Endothelial cell of umbilical vein (primary cell): ENCODE results near the gene RGR. TPM values are rescaled to one million over a fixed set of nuclear protein-coding genes. Genes with fewer than 3 reads are reported as not detected.

Experiments used
- BruUV-seq: library from RNA; stranded (reverse); fragments of 400-500 nt; replicated peaks from 2 replicates; lab custom pipeline; 2021; lab: Mats Ljungman, UMichigan
- CTCF ChIA-PET: fragments of 300-600, 350-600 bp; sonication (Branson Sonifier 250); formaldehyde crosslinking; loops from one replicate; lab custom pipeline; 2021; ENCODE audit warnings: antibody characterized with exemption, inconsistent platforms; lab: Charles Lee
- POLR2A ChIA-PET: fragments of 300-600, 350-600 bp; sonication (Branson Sonifier 250); formaldehyde crosslinking; loops from one replicate; lab custom pipeline; 2021; ENCODE audit warnings: antibody characterized with exemption, inconsistent platforms; lab: Charles Lee
- DNase-seq: peaks from one replicate; pipeline ENCODE4 v3.0.0-alpha.2; 2011; ENCODE audit warnings: low read depth, low spot score
- FAIRE-seq: peaks from 2 replicates; lab custom pipeline; 2011; peaks lifted over from hg19 to GRCh38; lab: Jason Lieb, UNC
- H2AFZ ChIP-seq: 2 replicates; pipeline ENCODE4 v1.6.0; 2012; ENCODE audit warnings: low read depth, low read length, control low read depth, inconsistent platforms
- H3K27ac ChIP-seq: 2 replicates; pipeline ENCODE4 v1.5.1; 2011; ENCODE audit warnings: low read depth, mild to moderate bottlenecking, control low read depth, low read length, moderate library complexity; ENCODE audit not compliant: insufficient read depth
- H3K27me3 ChIP-seq, 2 experiments: 2 replicates each; pipeline versions ENCODE4 v1.6.0 to v1.6.1; 2011; ENCODE audit warnings: low read length in 2 of 2, mixed read lengths in 1 of 2; ENCODE audit not compliant: control insufficient read depth in 2 of 2, insufficient read depth in 2 of 2
- H3K36me3 ChIP-seq, 2 experiments: 2 replicates in 1 of 2; 3 replicates in 1 of 2; pipeline ENCODE4 v1.5.1; 2011; ENCODE audit warnings: low read length in 2 of 2, mild to moderate bottlenecking in 1 of 2, moderate library complexity in 1 of 2; ENCODE audit not compliant: control insufficient read depth in 2 of 2, insufficient read depth in 2 of 2; ENCODE audit errors: extremely low read depth in 1 of 2
- H3K4me1 ChIP-seq: 3 replicates; pipeline ENCODE4 v1.5.1; 2011; ENCODE audit warnings: mild to moderate bottlenecking, low read length; ENCODE audit not compliant: control insufficient read depth, insufficient read depth; ENCODE audit errors: extremely low read depth
- H3K4me2 ChIP-seq: 2 replicates; pipeline ENCODE4 v1.6.1; 2011; ENCODE audit warnings: low read length, control low read depth, mixed read lengths; ENCODE audit not compliant: insufficient read depth
- H3K4me3 ChIP-seq, 3 experiments: fragments of 200-600 bp in 1 of 3; sonication (generic), shearing (Covaris generic) in 1 of 3; replicated peaks in 1 of 3; 2 replicates each; pipeline ENCODE4 v1.5.1; 2011 to 2016; ENCODE audit warnings: control low read depth in 3 of 3, low read length in 3 of 3, mild to moderate bottlenecking in 2 of 3, inconsistent platforms in 1 of 3, low read depth in 1 of 3, moderate library complexity in 1 of 3; ENCODE audit not compliant: insufficient read depth in 1 of 3
- H3K79me2 ChIP-seq: 2 replicates; pipeline ENCODE4 v1.6.0; 2012; ENCODE audit warnings: low read length, inconsistent platforms; ENCODE audit not compliant: control insufficient read depth, insufficient read depth
- H3K9ac ChIP-seq: replicated peaks from 2 replicates; pipeline ENCODE3; 2011; ENCODE audit warnings: low read length, control low read depth; ENCODE audit not compliant: insufficient read depth; ENCODE audit errors: extremely low read depth
- H3K9me1 ChIP-seq: replicated peaks from 3 replicates; pipeline ENCODE4 v1.6.0; 2011; ENCODE audit warnings: mild to moderate bottlenecking, low read length; ENCODE audit not compliant: control insufficient read depth, insufficient read depth; ENCODE audit errors: extremely low read depth
- H3K9me3 ChIP-seq: replicated peaks from 2 replicates; pipeline ENCODE4 v1.5.1; 2012; ENCODE audit warnings: low read length, inconsistent platforms; ENCODE audit not compliant: control insufficient read depth, insufficient read depth
- H4K20me1 ChIP-seq: replicated peaks from 2 replicates; pipeline ENCODE3; 2011; ENCODE audit warnings: mild to moderate bottlenecking, low read length; ENCODE audit not compliant: control insufficient read depth, insufficient read depth; ENCODE audit errors: extremely low read depth
- CTCF ChIP-seq, 2 donors: IDR thresholded peaks; 1 replicate in 1 of 2; 2 replicates in 1 of 2; pipeline ENCODE4 v1.5.1; 2011; ENCODE audit warnings: low read length in 2 of 2, mild to moderate bottlenecking in 2 of 2, moderate library complexity in 2 of 2, control low read depth in 1 of 2, inconsistent platforms in 1 of 2, low read depth in 1 of 2; ENCODE audit not compliant: insufficient read depth in 1 of 2; ENCODE audit errors: extremely low read depth in 1 of 2
- EZH2 ChIP-seq: IDR thresholded peaks from 2 replicates; pipeline ENCODE4 v1.6.1; 2012; ENCODE audit warnings: borderline replicate concordance, low read depth, mild to moderate bottlenecking, moderate library complexity, low read length, inconsistent platforms; ENCODE audit not compliant: severe bottlenecking
- FOS ChIP-seq: IDR thresholded peaks from 2 replicates; pipeline ENCODE4 v1.6.1; 2011; ENCODE audit warnings: mild to moderate bottlenecking, low read length, moderate library complexity, borderline replicate concordance; ENCODE audit not compliant: insufficient read depth
- GATA2 ChIP-seq: IDR thresholded peaks from 2 replicates; pipeline ENCODE4 v1.7.0; 2011; ENCODE audit warnings: low read depth, mild to moderate bottlenecking, moderate library complexity, mixed read lengths, low read length; ENCODE audit not compliant: insufficient read length, insufficient read depth
- JUN ChIP-seq: IDR thresholded peaks from 2 replicates; pipeline ENCODE4 v1.6.1; 2011; ENCODE audit warnings: borderline replicate concordance, low read depth; ENCODE audit not compliant: insufficient read length, insufficient read depth
- MAX ChIP-seq: IDR thresholded peaks from 2 replicates; pipeline ENCODE4 v1.6.1; 2011; ENCODE audit not compliant: insufficient read depth, insufficient read length
- MYC ChIP-seq: IDR thresholded peaks from one replicate; pipeline ENCODE4 v1.6.1; 2011; ENCODE audit warnings: mild to moderate bottlenecking, low read depth, low read length
- POLR2A ChIP-seq: IDR thresholded peaks from 2 replicates; pipeline ENCODE4 v1.6.1; 2012; ENCODE audit warnings: low read depth, mild to moderate bottlenecking, control low read depth, low read length
- POLR2AphosphoS5 ChIP-seq: IDR thresholded peaks from 2 replicates; pipeline ENCODE4 v1.6.1; 2012; ENCODE audit warnings: low read depth, mild to moderate bottlenecking, control low read depth, low read length, moderate library complexity; ENCODE audit not compliant: insufficient read depth
- dilution Hi-C: fragments of 300-500 bp; cut with MboI; formaldehyde crosslinking; loops from one replicate; pipeline ENCODE4 v1.15.0; 2019; ENCODE audit warnings: low sequenced_read_pairs; ENCODE audit not compliant: extremely low pct_ligation_motif_present
- intact Hi-C: fragments of 100-400 bp; cut with micrococcal nuclease; formaldehyde crosslinking; loops from one replicate; pipeline ENCODE4 v1.10.0; 2022
- polyA plus RNA-seq, 4 experiments: library from polyadenylated mRNA; depleted of rRNA in 3 of 4; stranded (reverse) in 3 of 4; unstranded in 1 of 4; fragments of >200 nt; gene quantifications; 2 replicates each; pipeline versions ENCODE4 v1.2.1 to v1.2.3, GENCODE V29; 2011 to 2012; ENCODE audit warnings: missing spikeins in 1 of 4
- total RNA-seq: library from RNA; stranded (reverse); gene quantifications from 2 replicates; pipeline ENCODE4 v1.2.3, GENCODE V29; 2021

The RGR gene
- total and polyA plus RNA-seq, 2 donors (not counting 3 experiments of a cell fraction or from before 2014, with no cell fraction given), result not detected

- H3K4me2 ChIP-seq, result no peak overlapping the region
Measured at GRCh38 chr10:84211566-84211965, 33.3 kb upstream of the RGR start.

More at GRCh38 chr10:84211566-84211965, 33.3 kb upstream of the RGR start:
- Histone ChIP-seq H2AFZ (no peak overlapping the region), H3K9me1 (no peaks in the 10 kb centered on the region), H3K27me3 (no peaks in the 10 kb centered on the region), H3K4me3 (no peak overlapping the region), H3K79me2 (no peaks in the 10 kb centered on the region), H3K27ac (no peak overlapping the region), H3K9me3 (no peaks in the 10 kb centered on the region), H4K20me1 (no peaks in the 10 kb centered on the region), H3K9ac (no peak overlapping the region), H3K36me3 (no peaks in the 10 kb centered on the region), H3K4me1 (no peaks in the 10 kb centered on the region)
- CTCF ChIA-PET, result interaction anchor here (1.6 to 2.0 kb wide), 2 partner anchors 11 to 64 kb away, joined by 3 to 6 read pairs; no protein-coding TSS in a partner anchor
- intact Hi-C loops, result no loop called here
- no TSS peak for BruUV-seq
- DNase-seq (no peak), FAIRE-seq (no peak)
- TF ChIP-seq MAX (no peak), POLR2AphosphoS5 (no peak), FOS (no peak), EZH2 (no peak), GATA2 (no peak), POLR2A (no peak), CTCF (IDR thresholded peaks at IDR 0.05; ENCODE audit: extremely low read depth in 1 of 2, insufficient read depth in 1 of 2, low read depth in 1 of 2, low read length in 2 of 2) (no peak), MYC (no peak), JUN (no peak)
- POLR2A ChIA-PET, result no interaction called here
- dilution Hi-C loops, result no loop called here
